UCSD-AML1 (cell line): ENCODE data around the gene ARHGAP6.
"Not testable (repeated sequence)": the region's sequence is repeated elsewhere in the genome, so short reads cannot be mapped to it uniquely, and the experiment has no call there.

Experiments
- DNase-seq: peaks from one replicate; lab custom pipeline; 2025; ENCODE audit not compliant: unreplicated experiment; lab: John Stamatoyannopoulos, UW

Gene ARHGAP6

DNA sequence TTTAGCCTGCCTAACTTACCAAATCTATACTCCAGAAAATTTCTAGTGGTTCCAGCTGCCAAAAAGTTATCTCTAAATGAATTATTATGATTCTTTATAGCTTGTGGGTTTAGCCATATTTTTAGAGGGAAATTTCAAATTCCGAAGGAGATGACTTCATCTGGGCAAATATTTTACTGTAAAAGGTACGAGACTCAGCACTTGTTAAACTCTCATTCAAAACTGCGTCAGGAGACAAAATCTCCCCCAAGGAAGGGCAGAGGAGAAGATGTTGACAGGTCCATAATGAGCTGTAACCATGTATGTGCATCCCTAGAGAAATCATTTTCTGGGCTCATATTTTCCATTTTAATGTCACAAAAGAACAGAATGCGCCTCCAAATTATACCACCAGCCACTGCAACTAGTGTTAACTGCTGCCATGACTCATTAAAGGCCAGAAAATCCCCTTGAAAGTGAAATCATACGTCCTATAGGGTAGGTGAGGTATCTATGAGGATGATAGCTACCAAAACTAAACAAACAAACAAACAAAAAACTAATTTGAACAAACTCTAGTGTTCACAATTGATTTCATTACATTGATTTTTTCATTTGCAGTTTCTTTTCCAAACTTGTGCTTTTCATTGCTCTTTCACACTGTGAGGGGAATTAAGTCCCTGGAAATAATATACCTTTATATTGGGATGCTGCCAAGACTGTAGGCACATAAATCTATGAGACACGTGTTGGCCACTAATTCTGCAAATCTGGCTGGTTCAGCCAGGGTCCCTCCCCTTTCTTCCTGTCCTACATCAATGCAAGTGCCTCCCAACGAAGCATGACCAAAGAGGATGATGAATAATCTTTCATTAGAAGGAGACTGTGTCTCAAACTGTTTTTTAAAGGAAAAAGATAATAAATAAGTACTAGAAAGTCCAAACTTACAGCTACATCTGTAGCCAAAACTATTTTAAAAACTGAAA lies 85.8 kb downstream of the ARHGAP6 start:
- no peak for DNase-seq

DNA sequence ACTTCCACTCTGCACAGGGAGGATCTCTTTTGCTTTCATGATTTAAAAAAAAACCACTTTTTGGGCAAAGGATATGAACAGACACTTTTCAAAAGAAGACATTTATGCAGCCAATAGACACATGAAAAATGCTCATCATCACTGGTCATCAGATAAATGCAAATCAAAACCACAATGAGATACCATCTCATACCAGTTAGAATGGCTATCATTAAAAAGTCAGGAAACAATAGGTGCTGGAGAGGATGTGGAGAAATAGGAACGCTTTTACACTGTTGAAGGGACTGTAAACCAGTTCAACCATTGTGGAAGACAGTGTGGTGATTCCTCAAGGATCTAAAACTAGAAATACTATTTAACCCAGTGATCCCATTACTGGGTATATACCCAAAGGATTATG lies 87.4 kb downstream of the ARHGAP6 start:
- not testable (repeated sequence) for DNase-seq

- no peak for DNase-seq
Observed at GRCh38 chrX:11577603-11578002, 88.1 kb downstream of the ARHGAP6 start.

- DNase-seq, result no peak
Observed at GRCh38 chrX:11575332-11575731, 90.4 kb downstream of the ARHGAP6 start.

- DNase-seq, result no peak
Observed at GRCh38 chrX:11567528-11568220, 98.0 kb downstream of the ARHGAP6 start.

GRCh38 chrX:11566789-11567188 lies 98.9 kb downstream of the ARHGAP6 start:
- DNase-seq, result no peak

GRCh38 chrX:11566173-11566572 lies 99.5 kb downstream of the ARHGAP6 start:
- no peak for DNase-seq

DNA sequence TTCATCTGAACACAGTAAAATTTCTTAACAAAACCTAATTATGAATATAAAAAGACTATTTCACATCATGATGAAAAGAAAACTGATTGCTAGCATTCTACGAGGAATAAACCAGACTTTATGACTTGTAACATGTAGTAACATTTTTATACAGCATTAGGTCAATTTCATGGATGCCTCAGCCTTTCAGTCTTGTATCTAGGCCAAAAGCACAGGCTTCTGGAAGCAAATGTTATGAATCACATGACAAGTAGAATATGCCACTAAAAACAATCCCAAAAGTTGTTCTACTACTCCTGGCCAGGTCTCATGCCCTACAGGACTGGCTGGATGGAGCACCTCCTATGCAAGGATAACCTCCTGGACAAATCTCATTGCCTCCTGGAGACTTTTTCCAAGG lies 101.2 kb downstream of the ARHGAP6 start:
- DNase-seq, result no peak

DNA sequence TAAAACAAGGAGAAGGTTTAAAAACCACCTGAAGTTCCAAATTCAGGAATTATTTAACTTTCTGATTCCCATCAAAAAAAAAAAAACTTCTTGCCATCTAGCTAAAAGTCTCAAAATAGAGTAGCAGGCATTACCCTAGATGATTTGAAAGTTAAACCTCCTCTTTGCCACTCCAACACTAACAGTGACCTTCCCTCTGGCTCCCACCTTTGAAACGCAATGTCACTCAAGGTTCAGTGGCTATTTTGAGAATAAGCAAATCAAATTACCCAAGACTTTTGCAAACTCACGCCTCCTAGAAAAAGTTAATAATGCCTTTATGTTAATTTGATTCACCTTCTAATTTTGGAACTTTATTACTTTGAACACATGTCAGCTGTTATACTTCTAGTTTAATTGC lies 103.2 kb downstream of the ARHGAP6 start:
- DNase-seq, result no peak

DNA sequence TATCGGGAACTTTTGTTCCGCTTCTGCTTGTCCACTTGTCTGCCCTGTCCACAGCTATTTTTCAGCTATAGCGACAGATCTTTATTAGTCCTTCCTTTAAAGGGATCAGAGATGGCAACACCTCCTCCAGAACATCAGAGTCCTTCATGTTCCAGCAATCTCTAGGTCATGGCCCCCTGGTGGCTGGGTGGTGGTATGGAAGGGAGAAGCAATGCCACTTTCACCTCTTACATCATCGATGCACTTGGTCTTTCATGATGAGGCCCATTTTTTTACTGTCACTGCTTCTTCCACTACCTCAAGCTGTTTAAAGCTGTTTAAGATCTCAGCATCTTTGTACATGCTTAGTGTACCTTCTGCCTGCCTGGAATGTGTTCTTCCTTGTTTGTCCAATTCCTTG lies 106.7 kb downstream of the ARHGAP6 start:
- DNase-seq, result peak; percentile 24

- DNase-seq, result no peak
Observed at GRCh38 chrX:11557120-11557519, 108.6 kb downstream of the ARHGAP6 start.

DNA sequence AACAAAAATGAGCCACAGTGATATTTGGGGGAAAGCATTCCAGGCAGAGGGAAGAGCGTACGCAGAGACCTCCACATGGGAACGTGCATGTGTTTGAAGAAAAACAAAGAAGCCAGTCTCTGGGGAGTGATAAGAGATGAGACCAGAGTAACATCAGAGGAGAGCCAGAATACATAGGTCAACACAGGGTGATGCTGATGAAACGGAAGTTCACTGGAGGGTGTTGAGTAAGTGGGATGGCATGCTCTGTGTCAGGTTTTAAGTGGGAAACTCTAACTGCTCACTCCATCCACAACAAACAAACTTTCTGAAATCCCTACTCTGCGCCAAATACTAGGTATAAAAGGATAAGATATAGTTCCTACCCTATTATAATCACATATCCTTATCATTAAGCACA lies 110.0 kb downstream of the ARHGAP6 start:
- DNase-seq, result no peak

DNA sequence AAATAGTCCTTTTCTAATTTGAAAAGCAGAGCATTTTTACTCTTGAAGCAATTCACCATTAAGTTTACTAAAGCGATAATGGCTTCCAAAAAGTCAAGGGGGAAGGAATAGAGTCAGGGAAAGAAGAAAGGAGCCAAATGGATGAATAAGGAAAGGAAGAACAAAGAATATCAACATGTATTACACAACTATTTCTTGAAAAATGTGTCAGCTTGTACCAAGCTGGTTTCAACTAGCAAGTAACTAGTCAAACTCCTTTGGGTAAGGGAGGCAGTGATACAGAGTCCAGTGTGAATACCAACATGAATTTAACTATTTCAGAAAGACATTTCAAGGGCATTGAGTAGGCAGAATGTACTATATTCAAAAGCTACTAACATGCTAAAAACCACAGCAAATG lies 112.1 kb downstream of the ARHGAP6 start:
- DNase-seq, result no peak

GRCh38 chrX:11551151-11551550 lies 114.6 kb downstream of the ARHGAP6 start:
- no peak for DNase-seq

DNA sequence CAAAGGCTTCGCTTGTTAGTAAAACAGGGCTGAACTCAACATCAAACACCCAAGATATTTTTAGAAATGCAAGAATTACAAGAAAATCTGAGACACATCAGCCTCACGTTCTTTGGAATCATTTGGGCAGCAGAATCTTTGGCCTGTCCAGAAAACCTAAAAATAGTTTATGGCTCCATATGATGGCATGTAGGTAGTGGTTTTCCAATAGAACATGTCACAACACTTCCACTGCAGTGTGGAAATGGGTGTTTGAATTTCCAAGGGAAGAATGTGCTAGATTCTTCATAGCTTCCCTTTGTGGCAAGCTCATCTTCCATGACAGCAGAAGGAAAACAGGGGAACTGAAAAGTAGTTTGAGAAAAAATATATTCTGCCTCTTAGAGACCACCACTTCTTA lies 118.8 kb downstream of the ARHGAP6 start:
- DNase-seq, result no peak

GRCh38 chrX:11543249-11543648 lies 122.5 kb downstream of the ARHGAP6 start:
- no peak for DNase-seq

DNA sequence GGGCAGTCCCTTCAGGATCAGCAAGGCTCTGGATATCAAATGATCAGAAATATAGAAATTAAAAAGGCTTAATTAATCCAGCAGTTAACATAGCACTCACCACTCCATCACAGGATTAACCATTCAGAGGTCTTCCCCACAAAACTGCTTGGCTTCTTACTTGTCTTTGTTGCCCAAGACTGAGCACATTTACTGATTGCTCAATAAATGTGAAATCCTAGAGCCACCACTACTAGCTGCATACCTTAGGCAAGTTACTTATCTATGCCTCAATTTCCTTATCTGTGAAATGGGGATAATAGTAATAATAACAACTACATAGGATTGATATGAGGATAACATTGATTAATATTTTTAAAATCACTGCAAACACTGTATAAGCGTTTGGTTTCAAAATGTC lies 124.2 kb downstream of the ARHGAP6 start:
- no peak for DNase-seq

GRCh38 chrX:11540532-11541377 lies 125.0 kb downstream of the ARHGAP6 start:
- DNase-seq, result peak; percentile 10

DNA sequence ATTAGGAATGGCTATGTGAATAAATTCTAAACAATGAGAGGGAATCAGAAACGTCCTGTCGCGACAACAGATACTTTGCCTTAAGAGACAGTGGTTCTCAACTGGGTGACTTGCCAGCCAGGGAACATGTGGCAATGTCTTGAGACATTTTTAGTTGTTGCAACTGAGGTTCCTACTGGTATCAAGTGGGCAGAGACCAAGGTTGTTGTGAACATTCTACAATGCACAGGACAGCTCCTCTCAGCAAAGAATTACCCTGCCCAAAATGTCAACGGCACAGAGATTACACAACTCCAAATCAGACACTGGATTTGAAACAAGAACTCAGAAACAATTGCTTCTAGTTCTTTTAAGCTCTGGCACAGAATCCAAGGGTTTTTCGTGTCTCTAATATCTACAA lies 128.6 kb downstream of the ARHGAP6 start:
- DNase-seq, result no peak

DNA sequence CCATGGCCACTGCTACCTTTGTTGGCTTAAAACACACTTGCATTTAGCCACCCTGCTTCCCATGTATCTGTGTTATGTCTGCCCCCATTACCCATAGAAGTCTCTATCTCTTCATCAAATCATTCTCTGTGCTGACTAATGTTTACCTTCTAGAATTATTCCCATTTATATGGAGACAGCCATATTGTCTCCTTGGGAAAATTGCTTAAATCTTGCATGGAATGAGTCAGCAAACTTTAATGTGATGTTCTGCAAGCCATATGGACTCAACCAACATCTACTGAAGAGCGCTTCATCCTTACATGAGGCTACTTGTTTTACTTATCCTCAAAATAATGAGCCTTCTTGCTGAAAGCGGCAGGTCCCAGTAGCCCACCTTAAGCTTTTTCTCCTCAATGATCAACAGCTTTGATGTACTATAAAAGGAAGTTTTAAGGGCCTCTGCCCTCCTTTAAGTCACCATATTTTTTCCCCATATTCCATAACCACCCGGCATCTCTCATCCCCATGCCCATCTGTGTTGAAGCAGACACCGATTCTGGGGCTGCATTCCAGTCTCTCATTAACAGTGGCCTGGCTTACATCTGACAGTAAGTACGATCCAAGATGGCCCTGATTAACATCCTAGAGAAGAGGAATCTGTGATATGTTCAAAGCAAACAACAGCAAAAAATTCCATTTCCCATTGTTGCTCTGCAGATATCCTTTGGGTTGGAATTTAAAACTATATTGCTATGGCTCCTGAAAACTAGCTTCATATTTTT lies 130.4 kb downstream of the ARHGAP6 start:
- DNase-seq, result no peak
